ENCODE results near the gene NHLRC1.

The NHLRC1 gene

DNA sequence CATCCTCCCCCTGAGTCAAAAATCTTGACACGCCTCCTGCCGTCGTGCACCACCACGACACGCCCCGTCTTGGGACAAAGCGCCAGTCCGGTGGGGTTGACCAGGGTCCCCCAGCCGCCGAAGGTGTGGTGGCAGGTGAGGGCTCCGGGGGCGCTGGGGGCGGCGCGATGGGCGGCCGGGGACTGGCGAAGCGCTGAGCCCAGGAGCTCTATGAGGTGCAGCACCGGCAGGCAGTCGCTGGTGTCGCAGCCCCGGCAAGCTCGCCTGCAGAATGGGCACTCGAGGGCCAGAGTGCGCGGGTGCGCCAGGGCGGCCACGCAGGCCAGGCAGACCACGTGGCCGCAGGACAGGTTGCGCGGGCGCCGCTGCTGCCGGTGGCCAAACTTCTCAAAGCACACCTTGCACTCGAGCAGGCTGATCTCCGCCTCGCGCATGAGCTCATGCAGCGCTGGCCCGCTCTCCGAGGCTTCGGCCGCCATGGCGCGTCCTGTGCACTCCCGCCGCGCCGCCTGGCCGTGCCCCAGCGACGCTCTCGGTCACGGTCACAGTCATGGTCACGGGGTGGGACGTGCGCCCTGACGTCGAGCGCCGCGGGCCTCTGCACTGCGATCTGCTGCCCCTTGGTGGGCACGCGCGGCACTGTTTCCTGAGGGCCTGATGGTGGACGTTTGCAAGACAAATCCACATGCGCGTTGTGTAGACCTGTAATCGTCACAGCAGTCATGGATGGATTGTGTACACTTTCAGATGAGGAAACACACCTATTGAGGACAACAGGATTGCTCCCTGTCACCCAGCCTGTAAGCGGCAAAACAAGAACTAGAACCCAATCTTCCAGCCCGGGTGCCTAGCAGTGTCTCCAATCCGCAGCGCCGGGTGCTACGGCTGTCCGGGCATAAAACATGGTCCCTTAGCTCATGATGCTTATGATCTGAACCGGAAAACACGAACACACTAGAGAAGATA, at the start of gene NHLRC1:
Gene NHLRC1 (minus strand): TSS at position 550 of the 966 bp plus-strand sequence. CDS start 71 bp downstream, at position 479.
- no peak within 1 kb of the TSS for H3K4me2 ChIP-seq (ENCODE audit: low read length)
- no peaks in the 10 kb centered on the region for H3K9me3 ChIP-seq (ENCODE audit: control insufficient read depth, insufficient read depth, low read length)
- H3K79me2 ChIP-seq (ENCODE audit: control insufficient read depth, low read length) = no peaks in the 10 kb centered on the region
- no peaks in the 10 kb centered on the region for H3K4me1 ChIP-seq (ENCODE audit: control insufficient read depth, low read length)
- H3K9me2 ChIP-seq (replicated peaks; ENCODE audit: control insufficient read depth, low read length) = no peaks in the 10 kb centered on the region
- no peak within 1 kb of the TSS for H3K27ac ChIP-seq (ENCODE audit: low read depth, low read length)
- H3K4me3 ChIP-seq (ENCODE audit: low read length) = no peak within 1 kb of the TSS
- H4K20me1 ChIP-seq (ENCODE audit: control insufficient read depth, insufficient read depth, low read depth, low read length) = no peaks in the 10 kb centered on the region
- H3K27me3 ChIP-seq (ENCODE audit: control insufficient read depth, low read length) = 0 out of 2 replicates have a peak, but pooled peaks cover 2% of the 10 kb centered on the region
- H3K36me3 ChIP-seq (ENCODE audit: control insufficient read depth, low read length) = no peaks in the 10 kb centered on the region
- no peaks in the 10 kb centered on the region for H3F3A ChIP-seq (ENCODE audit: control insufficient read depth, insufficient read depth)
- no peak for TF ChIP-seq CTCF (IDR thresholded peaks at IDR 0.05; ENCODE audit: low read depth, low read length, poor library complexity, severe bottlenecking)
- TF ChIP-seq EZH2phosphoT487 (IDR thresholded peaks at IDR 0.05; ENCODE audit: borderline replicate concordance, low read length) = no peak

DNA sequence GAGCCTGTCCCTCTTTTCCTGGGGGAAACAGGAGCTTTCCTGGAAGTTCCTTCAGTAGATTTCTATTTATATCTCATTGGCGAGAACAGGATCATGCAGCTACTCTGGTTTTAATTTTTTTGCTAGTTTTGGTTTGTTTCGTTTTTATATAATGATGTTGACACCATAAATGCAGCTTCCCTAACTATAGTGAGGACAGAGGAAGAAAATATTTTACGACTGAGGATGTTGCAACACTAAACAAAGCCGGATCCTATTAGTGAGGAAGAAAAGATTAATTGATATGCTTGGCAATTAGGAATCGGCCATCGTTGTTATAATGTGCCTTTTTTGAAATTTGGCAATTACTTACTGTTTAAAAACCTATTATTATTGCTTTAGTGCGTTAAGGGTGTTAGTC, 49.4 kb upstream of the NHLRC1 start:
- H3K4me2 ChIP-seq (ENCODE audit: low read length) = no peak overlapping the region
- H3K36me3 ChIP-seq (ENCODE audit: control insufficient read depth, low read length) = peaks cover 21% of the 10 kb centered on the region
- H3K9me2 ChIP-seq (replicated peaks; ENCODE audit: control insufficient read depth, low read length) = no peaks in the 10 kb centered on the region

GRCh38 chr6:18168264-18168663, 45.8 kb upstream of the NHLRC1 start:
- Histone ChIP-seq H3K36me3 (ENCODE audit: control insufficient read depth, low read length) (peaks cover 23% of the 10 kb centered on the region), H3F3A (ENCODE audit: control insufficient read depth, insufficient read depth) (no peaks in the 10 kb centered on the region), H3K9me3 (ENCODE audit: control insufficient read depth, insufficient read depth, low read length) (no peaks in the 10 kb centered on the region), H3K27me3 (ENCODE audit: control insufficient read depth, low read length) (no peaks in the 10 kb centered on the region), H3K4me2 (ENCODE audit: low read length) (no peak overlapping the region), H3K4me1 (ENCODE audit: control insufficient read depth, low read length) (no peaks in the 10 kb centered on the region), H3K4me3 (ENCODE audit: low read length) (no peak overlapping the region), H3K79me2 (ENCODE audit: control insufficient read depth, low read length) (no peaks in the 10 kb centered on the region), H4K20me1 (ENCODE audit: control insufficient read depth, insufficient read depth, low read depth, low read length) (no peaks in the 10 kb centered on the region), H3K27ac (ENCODE audit: low read depth, low read length) (no peak overlapping the region), H3K9me2 (replicated peaks; ENCODE audit: control insufficient read depth, low read length) (no peaks in the 10 kb centered on the region)
- TF ChIP-seq EZH2phosphoT487 (IDR thresholded peaks at IDR 0.05; ENCODE audit: borderline replicate concordance, low read length) (no peak), CTCF (IDR thresholded peaks at IDR 0.05; ENCODE audit: low read depth, low read length, poor library complexity, severe bottlenecking) (no peak)

More for the DNA sequence above, 49.4 kb upstream of the NHLRC1 start:
- H3K27me3 ChIP-seq (ENCODE audit: control insufficient read depth, low read length) = no peaks in the 10 kb centered on the region
- no peaks in the 10 kb centered on the region for H3K4me1 ChIP-seq (ENCODE audit: control insufficient read depth, low read length)
- H3K79me2 ChIP-seq (ENCODE audit: control insufficient read depth, low read length) = no peaks in the 10 kb centered on the region
- no peak overlapping the region for H3K27ac ChIP-seq (ENCODE audit: low read depth, low read length)
- H3K4me3 ChIP-seq (ENCODE audit: low read length) = no peak overlapping the region
- TF ChIP-seq CTCF (IDR thresholded peaks at IDR 0.05; ENCODE audit: low read depth, low read length, poor library complexity, severe bottlenecking) (no peak), EZH2phosphoT487 (IDR thresholded peaks at IDR 0.05; ENCODE audit: borderline replicate concordance, low read length) (no peak)
- H3F3A ChIP-seq (ENCODE audit: control insufficient read depth, insufficient read depth) = no peaks in the 10 kb centered on the region
- no peaks in the 10 kb centered on the region for H3K9me3 ChIP-seq (ENCODE audit: control insufficient read depth, insufficient read depth, low read length)
- no peaks in the 10 kb centered on the region for H4K20me1 ChIP-seq (ENCODE audit: control insufficient read depth, insufficient read depth, low read depth, low read length)
